H1 (cell line): ENCODE measurements around the gene SH3RF2. TPM values are rescaled to one million over a fixed set of nuclear protein-coding genes. Genes with fewer than 3 reads are reported as not detected.

Experiments used
- BACH1 ChIP-seq: IDR thresholded peaks from 2 replicates; pipeline ENCODE4 v1.6.1; 2012; ENCODE audit warnings: low read length, improper control_type of control experiment
- HDAC2 ChIP-seq, 2 experiments: fragments of 300-600 bp in 1 of 2; sonication (generic) in 1 of 2; IDR thresholded peaks; 2 replicates each; pipeline ENCODE4 v1.6.1; 2011 to 2012; ENCODE audit warnings: low read depth in 2 of 2, low read length in 2 of 2, mild to moderate bottlenecking in 2 of 2, moderate library complexity in 2 of 2, borderline replicate concordance in 1 of 2, inconsistent platforms in 1 of 2
- HDAC6 ChIP-seq: IDR thresholded peaks from one replicate; pipeline ENCODE4 v1.7.1; 2012; ENCODE audit warnings: low read depth, mild to moderate bottlenecking, inconsistent platforms, low read length, moderate library complexity
- MAFK ChIP-seq: IDR thresholded peaks from 2 replicates; pipeline ENCODE4 v1.6.1; 2012; ENCODE audit warnings: low read depth, mild to moderate bottlenecking, improper control_type of control experiment, low read length
- SIRT6 ChIP-seq: IDR thresholded peaks from one replicate; pipeline ENCODE4 v1.7.1; 2012; ENCODE audit warnings: low read length, inconsistent platforms
- TAF7 ChIP-seq: optimal IDR thresholded peaks from 2 replicates; pipeline ENCODE3; 2011; ENCODE audit warnings: low read depth, mild to moderate bottlenecking, inconsistent platforms, low read length, moderate library complexity, borderline replicate concordance
- polyA plus RNA-seq, 7 experiments: library from polyadenylated mRNA; depleted of rRNA in 3 of 7; stranded (reverse) in 5 of 7; unstranded in 2 of 7; fragments of >200 nt in 5 of 7; fragments of 200-250 nt in 2 of 7; gene quantifications; 1 replicate in 5 of 7; 2 replicates in 1 of 7; 4 replicates in 1 of 7; pipeline versions ENCODE4 v1.2.1 to v1.2.3, GENCODE V29; 2011 to 2013; ENCODE audit warnings: missing spikeins in 2 of 7, mixed read lengths in 2 of 7
- total RNA-seq: library from RNA; stranded (reverse); fragmentation: NEBNext Ultra II Directional; extraction: Animal tissue kit (Norgen Biotek cat#: 25700); gene quantifications from 2 replicates; pipeline ENCODE4 v1.2.1, GENCODE V29; 2021
- TF ChIP-seq, protein P1 (sequence below): IDR thresholded peaks from 2 replicates; pipeline ENCODE4 v1.6.1; 2011; ENCODE audit warnings: low read depth, mild to moderate bottlenecking, low read length; ENCODE audit not compliant: insufficient read depth

The SH3RF2 gene
- total and polyA plus RNA-seq, 2 of the 8 experiments (the other 6 are each of a cell fraction or from before 2014, with no cell fraction given) = 0.80 to 0.95 TPM

DNA sequence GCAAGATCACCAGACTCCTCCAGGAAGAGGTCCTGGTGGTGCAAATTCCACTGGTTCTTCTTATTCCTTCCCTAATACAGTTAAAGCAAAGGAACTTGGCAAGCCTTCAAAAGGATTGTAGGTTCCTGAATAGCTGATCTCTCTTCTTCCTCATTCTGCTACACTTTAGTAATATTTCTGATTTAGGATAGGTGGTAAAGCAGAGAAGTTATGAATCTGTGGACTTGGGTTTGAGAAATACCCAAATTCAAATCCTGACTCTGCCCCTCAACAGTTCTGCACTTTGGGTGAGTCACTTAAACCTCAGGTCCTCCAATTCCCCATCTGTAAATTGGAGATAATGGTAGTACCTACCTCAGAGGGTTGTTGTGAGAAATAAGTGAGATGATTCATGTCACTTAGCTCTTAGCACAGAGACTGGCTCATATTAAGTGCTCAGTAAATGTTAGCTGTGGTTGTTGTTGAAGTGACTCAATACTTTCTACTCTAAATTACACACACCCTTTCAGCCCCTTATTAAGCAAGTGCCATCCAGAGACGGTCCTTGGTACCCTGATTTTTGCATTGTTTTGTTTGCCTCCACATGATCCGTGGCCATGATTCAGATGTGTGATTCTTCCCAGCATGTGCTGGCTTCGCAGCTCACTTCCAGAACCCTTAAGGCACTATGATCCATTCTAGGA is 5.2 kb downstream of the SH3RF2 start (continued):
- no peak for TF ChIP-seq HDAC2 (IDR thresholded peaks at IDR 0.05; ENCODE audit: borderline replicate concordance in 1 of 2, low read depth in 2 of 2, low read length in 2 of 2)
- TF ChIP-seq, protein P1, sequence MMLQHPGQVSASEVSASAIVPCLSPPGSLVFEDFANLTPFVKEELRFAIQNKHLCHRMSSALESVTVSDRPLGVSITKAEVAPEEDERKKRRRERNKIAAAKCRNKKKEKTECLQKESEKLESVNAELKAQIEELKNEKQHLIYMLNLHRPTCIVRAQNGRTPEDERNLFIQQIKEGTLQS = no peak
- TF ChIP-seq SIRT6 = no peak
- no peak for TF ChIP-seq MAFK
- TF ChIP-seq HDAC6 = no peak
- TF ChIP-seq TAF7 = no peak
- TF ChIP-seq BACH1 = no peak
- TF ChIP-seq, all 59 proteins: peak for 0
